GM18508 (cell line): ENCODE data around the gene TBCCD1.

ENCODE experiments used
- ATAC-seq: cut with Tn5 transposase; IDR thresholded peaks from one replicate; pipeline ENCODE4 v1.9.1; 2021; ENCODE audit warnings: moderate number of reproducible peaks; ENCODE audit not compliant: insufficient read depth, unreplicated experiment

TBCCD1 gene

GRCh38 chr3:186567072-186567921 is at the start of gene TBCCD1:
Gene TBCCD1, minus strand, starts transcription at chr3:186567339. Its CDS starts 3,010 bp downstream, at chr3:186564329.
- ATAC-seq = peak; percentile 25

GRCh38 chr3:186616299-186616617 is 49.1 kb upstream of the TBCCD1 start:
- ATAC-seq = no peak

GRCh38 chr3:186614597-186615483 is 47.7 kb upstream of the TBCCD1 start:
- ATAC-seq = no peak

- ATAC-seq = no peak
Measured at GRCh38 chr3:186614266-186614596, 47.1 kb upstream of the TBCCD1 start.

- ATAC-seq = no peak
Measured at GRCh38 chr3:186613637-186614265, 46.6 kb upstream of the TBCCD1 start.

GRCh38 chr3:186612721-186613636 is 45.8 kb upstream of the TBCCD1 start, which contains the start of gene AHSG:
Gene AHSG, plus strand, starts transcription at chr3:186613060. Its CDS starts 82 bp downstream, at chr3:186613142.
- no peak for ATAC-seq

- ATAC-seq = no peak
Measured at GRCh38 chr3:186612065-186612464, 44.9 kb upstream of the TBCCD1 start.

- ATAC-seq = no peak
Measured at GRCh38 chr3:186609247-186609868, 42.2 kb upstream of the TBCCD1 start.

GRCh38 chr3:186608624-186609215 is 41.6 kb upstream of the TBCCD1 start:
- no peak for ATAC-seq

- ATAC-seq = no peak
Measured at GRCh38 chr3:186605561-186606545, 38.7 kb upstream of the TBCCD1 start.

GRCh38 chr3:186605078-186605477 is 37.9 kb upstream of the TBCCD1 start:
- no peak for ATAC-seq

GRCh38 chr3:186603159-186603558 is 36.0 kb upstream of the TBCCD1 start:
- no peak for ATAC-seq

GRCh38 chr3:186600896-186601295 is 33.8 kb upstream of the TBCCD1 start:
- no peak for ATAC-seq

GRCh38 chr3:186599785-186600166 is 32.6 kb upstream of the TBCCD1 start:
- no peak for ATAC-seq

- no peak for ATAC-seq
Measured at GRCh38 chr3:186599142-186599784, 32.1 kb upstream of the TBCCD1 start.

GRCh38 chr3:186598794-186599141 is 31.6 kb upstream of the TBCCD1 start:
- no peak for ATAC-seq

GRCh38 chr3:186598108-186598784 is 31.1 kb upstream of the TBCCD1 start:
- ATAC-seq = no peak
